K562 (cell line): ENCODE results near the gene CRIM1.

Source experiments
- BRCA1 ChIP-seq, 2 experiments: fragments of 450-650 bp in 1 of 2; sonication (generic) in 1 of 2; formaldehyde crosslinking in 1 of 2; IDR thresholded peaks; 2 replicates each; pipeline versions ENCODE4 v1.5.0 to v1.6.1; 2017 to 2020; ENCODE audit warnings: mild to moderate bottlenecking in 1 of 2, missing genetic modification reagents in 1 of 2
- CGGBP1 ChIP-seq: fragments of 250-450 bp; sonication (Bioruptor Pico); IDR thresholded peaks from 2 replicates; pipeline ENCODE4 v1.9.0; 2021; ENCODE audit warnings: mild to moderate bottlenecking
- MXI1 ChIP-seq: IDR thresholded peaks from 2 replicates; pipeline ENCODE4 v1.6.1; 2011; ENCODE audit warnings: low read depth, mild to moderate bottlenecking, improper control_type of control experiment, low read length
- NFATC3 ChIP-seq: fragments of 450-650 bp; IDR thresholded peaks from 2 replicates; pipeline ENCODE4 v1.6.1; 2017; ENCODE audit warnings: mild to moderate bottlenecking
- POLR2A ChIP-seq: fragments of 450-650 bp; conservative IDR thresholded peaks from 2 replicates; pipeline ENCODE4 v1.6.1; 2016
- RUNX1 ChIP-seq: sonication (generic); IDR thresholded peaks from 2 replicates; pipeline ENCODE4 v1.6.1; 2016; ENCODE audit warnings: antibody characterized with exemption, low read depth
- SMAD4 ChIP-seq: fragments of 250-450 bp; sonication (Bioruptor Pico); conservative IDR thresholded peaks from 2 replicates; pipeline ENCODE4 v1.8.0; 2021; ENCODE audit warnings: inconsistent platforms, mild to moderate bottlenecking, moderate library complexity
- SP1 ChIP-seq: sonication (generic); formaldehyde crosslinking; IDR thresholded peaks from 2 replicates; pipeline ENCODE4 v1.8.1; 2022; ENCODE audit warnings: mild to moderate bottlenecking, missing genetic modification reagents
- USF2 ChIP-seq: sonication (generic); formaldehyde crosslinking; IDR thresholded peaks from 2 replicates; pipeline ENCODE4 v1.5.0; 2020; ENCODE audit warnings: missing genetic modification reagents
- YY1 ChIP-seq, 3 experiments: IDR thresholded peaks; 2 replicates each; pipeline ENCODE4 v1.6.1; 2011; ENCODE audit warnings: low read length in 2 of 3, mild to moderate bottlenecking in 2 of 3, moderate library complexity in 2 of 3, borderline replicate concordance in 1 of 3, control low read depth in 1 of 3, low read depth in 1 of 3; ENCODE audit not compliant: insufficient read depth in 3 of 3, insufficient replicate concordance in 2 of 3, control insufficient read depth in 1 of 3, insufficient read length in 1 of 3; ENCODE audit errors: extremely low read depth in 1 of 3

GRCh38 chr2:36584148-36584794, 228.7 kb downstream of the CRIM1 start:
- TF ChIP-seq BRCA1 (IDR thresholded peaks at IDR 0.05) (no peak), BRCA1 (CRISPR knock-in tag; IDR thresholded peaks at IDR 0.05) (no peak), YY1 (IDR thresholded peaks at IDR 0.05; ENCODE audit: borderline replicate concordance in 1 of 3, control insufficient read depth in 1 of 3, extremely low read depth in 1 of 3, insufficient read depth in 3 of 3, insufficient read length in 1 of 3, insufficient replicate concordance in 2 of 3, low read depth in 1 of 3, low read length in 2 of 3) (no peak), POLR2A (no peak), MXI1 (no peak), NFATC3 (no peak), CGGBP1 (CRISPR knock-in tag) (no peak), SMAD4 (CRISPR knock-in tag) (no peak), SP1 (no peak), USF2 (CRISPR knock-in tag) (no peak), RUNX1 (no peak)
